Activated CD4-positive, alpha-beta T cell treated with anti-CD3 and anti-CD28 coated beads for 4 hours (primary cell): ENCODE results near the gene MDH2.
A peak's percentile ranks its signal among the peaks of the same experiment; 100 is the strongest.
"Not testable (repeated sequence)": the region's sequence is repeated elsewhere in the genome, so short reads cannot be mapped to it uniquely, and the experiment has no call there.

ENCODE experiments used
- DNase-seq, 2 donors: peaks; one replicate each; pipeline ENCODE4 v3.0.0-alpha.2; 2020

MDH2 gene

GRCh38 chr7:76047811-76048667 lies at the start of gene MDH2, which contains the start of gene STYXL1:
Gene MDH2 (plus strand): TSS chr7:76048106. CDS start chr7:76048161, 55 bp downstream.
Gene STYXL1 (minus strand): TSS chr7:76048000. CDS start chr7:76030523, 17,477 bp downstream.
- DNase-seq: peak; percentile 78 to 82

- no peak for DNase-seq
Measured at GRCh38 chr7:76000566-76000965, 47.3 kb upstream of the MDH2 start.

GRCh38 chr7:76002139-76002538 lies 45.8 kb upstream of the MDH2 start:
- DNase-seq: no peak

- DNase-seq: no peak
Measured at GRCh38 chr7:76002822-76003221, 45.1 kb upstream of the MDH2 start.

GRCh38 chr7:76003351-76003750 lies 44.6 kb upstream of the MDH2 start:
- no peak for DNase-seq

- DNase-seq: not testable (repeated sequence)
Measured at GRCh38 chr7:76005004-76005403, 42.9 kb upstream of the MDH2 start.

- DNase-seq: no peak
Measured at GRCh38 chr7:76008156-76008687, 39.7 kb upstream of the MDH2 start.

GRCh38 chr7:76009672-76010600 lies 38.0 kb upstream of the MDH2 start:
- DNase-seq: no peak

GRCh38 chr7:76011442-76011861 lies 36.5 kb upstream of the MDH2 start:
- no peak for DNase-seq

- no peak for DNase-seq
Measured at GRCh38 chr7:76016191-76016947, 31.5 kb upstream of the MDH2 start.

- DNase-seq: not testable (repeated sequence)
Measured at GRCh38 chr7:76018520-76018919, 29.4 kb upstream of the MDH2 start.

- peak; percentile 57 to 74 for DNase-seq
Measured at GRCh38 chr7:76020031-76020714, 27.7 kb upstream of the MDH2 start.

- no peak for DNase-seq
Measured at GRCh38 chr7:76022026-76022780, 25.7 kb upstream of the MDH2 start.

- DNase-seq: no peak
Measured at GRCh38 chr7:76023002-76023401, 24.9 kb upstream of the MDH2 start.

- DNase-seq: not testable (repeated sequence)
Measured at GRCh38 chr7:76029682-76030081, 18.2 kb upstream of the MDH2 start.

- DNase-seq: no peak
Measured at GRCh38 chr7:76031964-76032363, 15.9 kb upstream of the MDH2 start.

GRCh38 chr7:76037310-76037709 lies 10.6 kb upstream of the MDH2 start:
- no peak for DNase-seq

GRCh38 chr7:76040126-76040525 lies 7.8 kb upstream of the MDH2 start:
- DNase-seq: no peak

GRCh38 chr7:76044375-76044865 lies 3.5 kb upstream of the MDH2 start:
- no peak for DNase-seq

- DNase-seq: no peak
Measured at GRCh38 chr7:76047305-76047810, 548 bp upstream of the MDH2 start.

GRCh38 chr7:76048668-76048988 lies 722 bp downstream of the MDH2 start:
- DNase-seq: peak; percentile 13 to 20
